ENCODE results near the gene CCNG2. TPM values are rescaled to one million over a fixed set of nuclear protein-coding genes. Genes with fewer than 3 reads are reported as not detected.
A peak's percentile ranks its signal among the peaks of the same experiment; 100 is the strongest.

CCNG2 gene
- total RNA-seq, 1 donor from 2014 or later: 48.1 TPM

- Mint-ChIP-seq H3K27ac (ENCODE audit: unreplicated experiment) (no peak overlapping the region), H3K27me3 (ENCODE audit: low read depth) (no peaks in the 10 kb centered on the region), H3K36me3 (ENCODE audit: low read depth) (no peaks in the 10 kb centered on the region), H3K4me1 (ENCODE audit: low read depth) (peaks cover 11% of the 10 kb centered on the region), H3K9me3 (ENCODE audit: low read depth) (no peaks in the 10 kb centered on the region), H3K4me3 (ENCODE audit: unreplicated experiment) (no peak overlapping the region)
- TF ChIP-seq CTCF (IDR thresholded peaks at IDR 0.05): no peak
- DNase-seq (ENCODE audit: low spot score): no peak
Measured at GRCh38 chr4:77153006-77153405, 4.0 kb upstream of the CCNG2 start.

- Mint-ChIP-seq H3K9me3 (ENCODE audit: low read depth) (no peaks in the 10 kb centered on the region), H3K36me3 (ENCODE audit: low read depth) (no peaks in the 10 kb centered on the region), H3K4me1 (ENCODE audit: low read depth) (peaks cover 19% of the 10 kb centered on the region), H3K4me3 (ENCODE audit: unreplicated experiment) (no peak overlapping the region), H3K27me3 (ENCODE audit: low read depth) (no peaks in the 10 kb centered on the region), H3K27ac (ENCODE audit: unreplicated experiment) (no peak overlapping the region)
- no peak for DNase-seq (ENCODE audit: low spot score)
- no peak for TF ChIP-seq CTCF (IDR thresholded peaks at IDR 0.05)
Measured at GRCh38 chr4:77154065-77154464, 2.9 kb upstream of the CCNG2 start.

- H3K4me1 Mint-ChIP-seq (ENCODE audit: low read depth): peaks cover 28% of the 10 kb centered on the region
- DNase-seq (ENCODE audit: low spot score): no peak
- no peak overlapping the region for H3K4me3 Mint-ChIP-seq (ENCODE audit: unreplicated experiment)
- no peaks in the 10 kb centered on the region for H3K27me3 Mint-ChIP-seq (ENCODE audit: low read depth)
- no peak for TF ChIP-seq CTCF (IDR thresholded peaks at IDR 0.05)
- no peaks in the 10 kb centered on the region for H3K36me3 Mint-ChIP-seq (ENCODE audit: low read depth)
- no peaks in the 10 kb centered on the region for H3K9me3 Mint-ChIP-seq (ENCODE audit: low read depth)
- no peak overlapping the region for H3K27ac Mint-ChIP-seq (ENCODE audit: unreplicated experiment)
Measured at GRCh38 chr4:77154761-77155499, 2.1 kb upstream of the CCNG2 start.

GRCh38 chr4:77155631-77156452 is 1.2 kb upstream of the CCNG2 start:
- H3K4me1 Mint-ChIP-seq (ENCODE audit: low read depth): peaks cover 28% of the 10 kb centered on the region
- H3K4me3 Mint-ChIP-seq (ENCODE audit: unreplicated experiment): peak overlapping the region; percentile 92
- no peak for DNase-seq (ENCODE audit: low spot score)
- H3K27me3 Mint-ChIP-seq (ENCODE audit: low read depth): no peaks in the 10 kb centered on the region
- TF ChIP-seq CTCF (IDR thresholded peaks at IDR 0.05): no peak
- peaks cover 5% of the 10 kb centered on the region for H3K36me3 Mint-ChIP-seq (ENCODE audit: low read depth)
- H3K27ac Mint-ChIP-seq (ENCODE audit: unreplicated experiment): peak overlapping the region; percentile 97
- no peaks in the 10 kb centered on the region for H3K9me3 Mint-ChIP-seq (ENCODE audit: low read depth)

GRCh38 chr4:77156533-77156911 is 485 bp upstream of the CCNG2 start:
- Mint-ChIP-seq H3K4me3 (ENCODE audit: unreplicated experiment) (peak overlapping the region; percentile 92), H3K4me1 (ENCODE audit: low read depth) (peaks cover 28% of the 10 kb centered on the region), H3K36me3 (ENCODE audit: low read depth) (peaks cover 5% of the 10 kb centered on the region), H3K9me3 (ENCODE audit: low read depth) (no peaks in the 10 kb centered on the region), H3K27ac (ENCODE audit: unreplicated experiment) (peak overlapping the region; percentile 97), H3K27me3 (ENCODE audit: low read depth) (no peaks in the 10 kb centered on the region)
- peak; percentile 96 for DNase-seq (ENCODE audit: low spot score)
- no peak for TF ChIP-seq CTCF (IDR thresholded peaks at IDR 0.05)

All from chondrocyte (in vitro differentiated cells).